IPS DF 4.7 (cell line): ENCODE results near the gene F10.

Experiments used
- DNase-seq: peaks from one replicate; pipeline ENCODE4 v3.0.0-alpha.2; 2013; ENCODE audit warnings: low spot score; ENCODE audit errors: extremely low read depth

F10 gene

DNA sequence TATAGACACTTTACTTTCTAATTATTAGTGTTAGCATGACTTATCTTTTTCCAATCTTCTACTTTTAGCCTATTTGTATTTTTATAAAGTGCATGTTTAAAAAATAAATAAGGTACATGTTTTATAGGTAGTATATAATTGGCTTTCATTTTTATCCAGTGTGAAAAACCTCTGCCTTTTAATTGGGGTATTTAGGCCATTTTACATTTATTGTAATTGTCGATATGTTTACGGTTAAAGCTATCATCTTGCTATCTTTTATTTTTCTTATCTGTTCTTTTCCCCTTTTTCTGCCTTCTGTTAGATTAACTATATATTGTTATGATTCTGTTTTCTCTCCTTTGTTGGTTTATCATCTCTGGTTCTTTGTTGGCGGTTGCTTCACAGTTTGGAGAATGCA, 45.0 kb downstream of the F10 start:
- no peak for DNase-seq

DNA sequence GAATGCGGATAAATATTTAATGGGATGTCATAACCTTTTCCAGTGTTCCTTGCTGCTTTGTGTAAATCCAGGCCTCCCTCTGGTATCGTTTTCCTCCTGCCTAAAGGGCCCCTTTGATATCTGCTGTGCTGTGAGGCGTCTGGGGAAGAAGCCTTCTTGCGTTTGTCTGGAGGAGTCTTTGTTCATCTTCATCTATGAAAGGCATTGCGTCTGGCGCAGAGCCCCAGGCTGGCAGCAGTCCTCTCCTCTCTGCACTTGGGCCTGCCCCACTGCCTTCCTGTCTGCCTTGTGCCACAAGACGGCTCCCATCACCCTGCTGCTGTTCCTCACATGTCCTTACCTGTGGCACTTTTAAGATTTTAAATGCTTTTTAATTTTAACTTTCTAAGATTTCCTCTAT, 45.6 kb downstream of the F10 start:
- DNase-seq = no peak

DNA sequence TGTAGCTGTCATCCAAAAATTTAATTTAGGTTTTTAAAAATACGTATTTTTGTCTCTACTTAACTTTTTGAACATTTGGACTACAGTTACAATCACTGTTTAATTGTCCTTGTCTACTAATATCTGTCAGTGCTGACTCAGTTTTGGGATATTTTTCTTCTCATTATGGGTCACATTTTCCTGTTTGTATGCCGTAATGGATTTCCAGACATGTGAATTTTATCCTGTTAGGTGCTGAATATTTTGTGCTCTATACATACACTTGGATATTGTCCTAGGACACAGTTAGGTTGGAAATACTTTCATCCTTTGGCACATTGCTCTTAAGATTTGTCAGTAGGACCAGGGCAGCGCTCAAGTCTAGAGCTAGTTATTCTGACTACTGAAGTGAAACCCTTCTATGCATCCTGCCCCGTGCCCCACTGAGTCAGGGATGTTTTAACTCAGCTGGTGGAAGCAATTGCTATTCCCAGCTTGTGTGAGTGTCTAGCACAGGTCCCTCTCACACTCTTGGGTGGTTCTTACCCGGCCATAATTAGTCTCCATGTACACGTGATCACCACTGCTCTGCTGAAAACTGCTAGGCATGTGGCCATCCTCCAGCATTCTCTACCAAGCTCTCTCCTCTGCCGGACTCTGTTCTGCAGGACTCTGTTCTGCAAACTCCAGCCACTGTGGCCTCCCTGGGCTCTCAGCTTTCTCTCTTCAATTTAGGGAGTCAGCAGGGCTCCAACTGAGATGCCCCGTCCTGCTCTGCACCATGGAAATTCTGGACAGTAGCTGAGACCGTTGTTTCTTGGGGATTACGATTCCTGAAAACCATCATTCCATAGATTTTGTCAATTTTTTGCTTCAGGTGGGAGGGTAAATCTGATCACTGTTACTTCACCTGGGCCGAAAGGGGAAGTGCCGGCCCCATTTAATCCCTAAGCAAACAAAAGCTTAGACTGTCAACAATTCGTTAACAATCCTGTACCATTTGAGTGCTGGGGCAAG, 47.0 kb downstream of the F10 start:
- no peak for DNase-seq

DNA sequence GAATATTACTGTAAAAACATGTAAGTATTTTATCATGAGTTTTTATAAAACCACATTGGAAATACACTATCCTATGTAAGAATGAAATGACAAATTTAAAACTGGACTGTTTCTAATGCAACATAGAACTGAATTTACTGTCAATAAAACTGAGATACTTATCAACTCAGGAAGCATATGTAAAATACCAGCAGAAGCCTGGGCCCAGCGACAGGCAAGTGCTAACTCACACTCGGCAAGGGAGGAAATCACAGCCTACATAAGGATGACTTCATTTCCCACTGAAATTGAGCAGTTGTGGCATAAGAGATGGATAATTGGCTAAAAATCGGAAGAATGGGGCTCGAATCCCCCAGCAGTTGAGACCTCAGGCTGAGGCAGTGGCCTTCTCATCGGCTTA, 47.9 kb downstream of the F10 start:
- DNase-seq = no peak

DNA sequence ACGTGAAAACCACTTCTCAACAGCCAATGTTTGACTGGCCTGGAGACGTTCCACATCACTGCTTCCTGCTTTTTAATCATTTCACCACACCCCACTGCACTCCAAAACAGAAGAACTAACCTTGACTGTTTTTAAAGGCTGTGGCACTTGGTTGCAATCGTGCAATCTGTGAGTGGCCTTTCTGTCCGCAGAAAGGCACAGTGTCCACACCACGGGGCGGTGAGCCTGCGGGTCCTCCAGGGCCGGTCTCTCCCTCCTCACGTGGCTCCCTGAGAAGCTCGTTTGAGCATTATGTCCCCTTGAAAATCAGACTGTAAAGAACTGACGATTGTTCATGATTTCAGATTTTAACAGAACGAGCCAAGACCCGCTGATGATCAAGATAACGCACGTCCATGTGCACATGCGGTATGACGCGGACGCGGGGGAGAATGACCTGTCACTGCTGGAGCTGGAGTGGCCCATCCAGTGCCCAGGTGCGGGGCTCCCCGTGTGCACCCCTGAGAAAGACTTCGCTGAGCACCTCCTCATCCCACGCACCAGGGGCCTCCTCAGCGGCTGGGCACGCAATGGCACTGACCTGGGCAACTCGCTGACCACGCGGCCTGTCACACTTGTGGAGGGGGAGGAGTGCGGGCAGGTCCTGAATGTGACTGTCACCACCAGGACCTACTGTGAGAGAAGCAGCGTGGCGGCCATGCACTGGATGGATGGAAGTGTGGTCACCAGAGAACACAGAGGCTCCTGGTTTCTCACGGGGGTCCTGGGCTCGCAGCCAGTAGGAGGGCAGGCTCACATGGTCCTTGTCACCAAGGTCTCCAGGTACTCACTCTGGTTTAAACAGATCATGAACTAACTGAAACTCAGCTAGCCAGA, 48.9 kb downstream of the F10 start:
- no peak for DNase-seq

DNA sequence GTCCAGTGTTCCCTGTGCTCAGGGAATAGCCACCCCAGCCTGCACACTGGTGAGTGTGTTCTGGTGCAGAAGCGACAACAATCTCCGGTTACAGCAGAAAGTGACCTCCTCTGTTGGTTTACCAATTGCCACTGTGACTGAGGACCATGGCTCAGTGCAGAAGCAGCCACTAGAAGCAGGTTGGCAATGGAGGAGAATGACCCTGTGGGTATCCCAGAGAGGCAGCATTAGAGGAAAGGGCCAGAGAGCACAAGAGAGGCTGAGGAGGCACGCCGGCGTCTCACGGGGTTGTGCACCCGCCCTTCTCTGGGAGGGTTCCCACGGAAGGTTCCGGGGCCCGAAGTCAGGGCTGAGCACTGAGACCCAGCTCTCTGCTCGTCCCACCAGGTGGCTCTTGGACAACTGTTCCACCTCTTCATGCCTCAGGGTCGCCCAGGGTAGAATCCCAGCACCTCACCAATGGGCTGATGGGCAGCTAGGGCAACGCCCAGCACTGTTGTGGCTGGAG, 49.9 kb downstream of the F10 start:
- no peak for DNase-seq

DNA sequence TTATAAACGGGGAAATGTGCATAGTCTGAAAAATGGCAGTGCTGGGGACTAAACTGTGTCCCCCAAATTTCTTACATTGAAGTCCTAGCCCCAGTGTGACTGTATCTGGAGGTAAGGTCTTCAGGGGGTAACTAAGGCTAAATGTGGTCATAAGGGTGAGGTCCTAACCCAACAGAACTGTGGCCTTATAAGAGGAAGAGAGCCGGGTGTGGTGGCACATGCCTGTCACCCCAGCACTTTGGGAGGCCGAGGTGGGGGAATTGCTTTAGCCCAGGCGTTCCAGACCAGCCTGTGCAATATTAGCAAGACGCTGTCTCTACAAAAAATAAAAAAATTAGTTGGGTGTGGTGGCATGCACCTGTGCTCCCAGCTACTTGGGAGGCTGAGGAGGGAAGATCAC, 53.7 kb downstream of the F10 start:
- DNase-seq = no peak

DNA sequence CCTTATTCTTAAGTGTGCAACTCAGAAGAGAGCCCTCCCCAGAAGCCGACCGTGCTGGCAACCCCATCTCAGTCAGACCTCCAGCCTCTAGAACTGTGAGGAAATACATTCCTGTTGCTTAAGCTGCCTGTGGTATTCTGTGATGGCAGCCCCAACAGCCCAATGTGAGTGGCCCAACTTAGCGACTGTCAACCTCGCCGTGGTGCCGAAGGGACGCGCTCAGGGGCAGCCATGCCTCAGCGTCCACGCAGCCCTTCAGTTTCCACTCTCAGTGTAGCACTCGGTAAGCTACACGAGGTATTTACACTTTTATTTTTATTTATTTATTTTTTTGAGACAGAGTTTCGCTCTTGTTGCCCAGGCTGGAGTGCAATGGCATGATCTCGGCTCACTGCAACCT, 54.2 kb downstream of the F10 start:
- no peak for DNase-seq

DNA sequence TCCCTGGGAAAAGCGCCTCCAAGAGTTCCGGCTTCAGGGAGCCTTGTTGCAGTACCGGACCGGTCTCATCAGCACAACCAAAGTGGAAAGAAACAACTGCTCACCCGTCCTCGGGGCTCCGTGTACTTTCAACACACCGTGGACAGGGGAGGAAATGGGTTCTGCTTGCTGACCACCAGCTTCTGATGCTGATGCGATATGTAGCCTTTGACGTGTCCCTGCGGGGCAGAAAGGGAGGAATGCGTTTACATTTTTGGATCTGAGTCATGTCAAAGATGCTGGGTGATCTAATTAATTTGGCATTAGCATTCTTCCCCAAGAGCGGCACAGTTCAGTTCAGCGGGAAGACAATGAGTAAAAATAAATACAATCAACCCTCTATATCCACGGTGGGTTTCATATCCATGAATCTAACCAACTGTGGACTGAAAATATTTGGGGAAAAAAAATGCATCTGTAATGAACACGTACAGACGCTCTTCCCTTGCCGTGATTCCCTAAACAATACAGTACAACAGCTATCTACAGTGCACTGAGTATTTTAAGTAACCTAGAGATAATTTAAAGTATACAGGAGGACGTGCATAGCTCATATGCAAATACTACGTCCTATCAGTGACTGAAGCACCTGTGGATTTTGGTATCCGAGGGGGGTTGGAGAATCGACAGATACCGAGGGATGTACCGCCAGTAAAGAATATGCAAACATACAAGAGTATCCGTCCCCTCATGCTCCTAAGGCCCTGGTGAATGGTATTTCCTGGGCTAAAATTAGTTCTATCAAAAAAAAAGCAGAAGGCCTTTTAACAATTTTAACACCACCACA, 55.7 kb downstream of the F10 start:
- no peak for DNase-seq

DNA sequence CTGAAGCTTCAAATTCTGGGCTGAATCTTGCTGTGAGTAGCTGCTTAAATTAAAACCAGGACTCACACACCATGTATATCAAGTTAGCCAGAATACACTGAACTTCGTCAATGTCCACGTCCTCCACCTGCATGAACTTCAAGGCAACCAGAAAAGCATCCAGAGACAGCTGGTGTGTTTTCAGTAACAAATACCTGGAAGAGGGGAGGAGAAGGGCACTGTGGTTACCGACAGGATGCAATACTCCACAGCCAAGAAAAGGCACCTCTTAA, 56.2 kb downstream of the F10 start:
- no peak for DNase-seq

DNA sequence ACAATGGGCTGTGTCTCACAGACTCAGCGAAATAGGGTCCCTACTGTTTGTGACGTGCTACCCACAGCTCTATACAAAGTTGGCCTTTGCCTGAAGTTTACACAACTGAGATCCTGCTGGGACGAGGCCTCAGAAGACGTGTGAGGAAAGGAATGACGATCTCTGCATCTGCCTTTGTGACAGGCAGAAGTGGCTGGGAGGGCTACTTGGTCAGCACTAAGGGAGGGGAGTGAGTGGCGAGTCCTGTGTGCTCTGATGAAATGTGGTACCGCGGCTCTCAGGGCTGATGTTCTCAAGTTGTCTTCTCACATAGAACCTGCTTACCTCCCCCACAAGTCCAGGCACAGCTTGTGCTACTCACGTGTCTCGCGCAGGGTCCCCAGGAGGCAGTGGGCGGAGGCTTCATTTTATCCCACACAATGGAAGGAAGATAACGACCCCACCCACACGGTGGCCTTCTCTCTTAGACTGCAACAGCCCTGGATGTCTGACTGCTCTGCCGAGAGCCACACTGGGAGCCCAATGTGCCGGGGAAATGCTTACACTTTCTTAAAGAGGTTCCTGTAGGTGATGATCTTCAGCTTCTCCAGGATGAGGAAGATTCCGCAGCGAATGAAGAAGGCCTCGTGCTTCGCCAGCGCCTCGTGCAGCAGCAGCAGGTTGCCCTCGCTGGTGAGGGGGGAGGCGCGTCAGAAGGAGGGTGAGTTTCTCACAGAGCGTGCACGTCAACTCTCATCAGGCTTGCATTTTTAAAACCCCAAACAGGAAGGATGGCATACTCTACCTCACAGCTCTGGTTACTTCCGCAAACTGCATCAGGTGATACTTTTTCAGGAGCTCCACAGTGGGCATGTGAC, 57.0 kb downstream of the F10 start:
- no peak for DNase-seq

DNA sequence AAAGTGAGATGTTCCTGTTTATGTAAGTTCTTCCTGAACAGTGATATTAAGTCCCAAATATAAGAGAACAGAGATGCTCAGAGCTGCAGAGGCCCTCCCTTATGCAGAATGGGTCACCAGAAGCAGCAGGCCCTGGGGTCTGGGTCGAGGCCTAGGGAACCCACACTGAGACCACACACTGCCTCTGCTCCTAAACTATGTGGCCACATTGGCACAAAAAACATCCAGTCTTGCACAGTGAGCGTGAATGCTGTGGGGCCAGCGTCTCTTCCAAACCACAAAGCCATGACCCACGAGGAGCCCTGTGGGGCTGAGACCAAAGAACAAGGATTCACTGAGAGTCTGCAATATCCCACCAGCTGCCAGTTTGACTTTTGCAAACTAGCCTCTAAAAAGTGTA, 59.4 kb downstream of the F10 start:
- no peak for DNase-seq

DNA sequence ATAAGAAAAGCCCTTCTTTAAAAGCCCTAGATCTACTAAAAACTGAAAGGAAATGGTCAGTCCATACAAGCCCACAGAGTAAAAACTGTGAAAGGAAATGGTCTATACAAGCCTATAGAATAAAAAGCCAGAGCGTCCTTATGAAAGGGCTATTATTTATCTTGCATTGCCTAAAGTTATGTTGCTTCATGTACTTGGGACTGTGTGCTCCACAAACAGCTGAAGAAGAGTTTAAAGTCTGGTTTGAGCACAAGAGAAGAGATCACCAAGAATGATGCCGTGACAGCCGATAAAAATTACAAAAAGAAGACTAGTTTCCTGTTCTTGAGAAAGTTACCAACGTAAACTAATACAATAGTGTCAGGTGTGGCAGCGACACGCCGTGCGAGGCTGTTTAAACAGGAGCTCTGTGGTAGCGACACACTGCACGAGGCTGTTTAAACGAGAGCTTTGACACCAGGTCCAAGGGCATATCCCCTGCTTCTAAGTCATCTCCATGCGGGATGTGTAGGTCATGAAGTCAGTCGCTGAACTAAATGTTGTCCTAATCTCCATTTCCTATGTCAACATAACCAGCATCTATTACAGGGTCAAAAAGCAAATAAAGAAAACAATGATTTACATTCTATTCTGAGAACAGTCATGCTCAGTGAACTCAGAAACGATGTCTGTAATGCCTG, 61.0 kb downstream of the F10 start:
- no peak for DNase-seq

DNA sequence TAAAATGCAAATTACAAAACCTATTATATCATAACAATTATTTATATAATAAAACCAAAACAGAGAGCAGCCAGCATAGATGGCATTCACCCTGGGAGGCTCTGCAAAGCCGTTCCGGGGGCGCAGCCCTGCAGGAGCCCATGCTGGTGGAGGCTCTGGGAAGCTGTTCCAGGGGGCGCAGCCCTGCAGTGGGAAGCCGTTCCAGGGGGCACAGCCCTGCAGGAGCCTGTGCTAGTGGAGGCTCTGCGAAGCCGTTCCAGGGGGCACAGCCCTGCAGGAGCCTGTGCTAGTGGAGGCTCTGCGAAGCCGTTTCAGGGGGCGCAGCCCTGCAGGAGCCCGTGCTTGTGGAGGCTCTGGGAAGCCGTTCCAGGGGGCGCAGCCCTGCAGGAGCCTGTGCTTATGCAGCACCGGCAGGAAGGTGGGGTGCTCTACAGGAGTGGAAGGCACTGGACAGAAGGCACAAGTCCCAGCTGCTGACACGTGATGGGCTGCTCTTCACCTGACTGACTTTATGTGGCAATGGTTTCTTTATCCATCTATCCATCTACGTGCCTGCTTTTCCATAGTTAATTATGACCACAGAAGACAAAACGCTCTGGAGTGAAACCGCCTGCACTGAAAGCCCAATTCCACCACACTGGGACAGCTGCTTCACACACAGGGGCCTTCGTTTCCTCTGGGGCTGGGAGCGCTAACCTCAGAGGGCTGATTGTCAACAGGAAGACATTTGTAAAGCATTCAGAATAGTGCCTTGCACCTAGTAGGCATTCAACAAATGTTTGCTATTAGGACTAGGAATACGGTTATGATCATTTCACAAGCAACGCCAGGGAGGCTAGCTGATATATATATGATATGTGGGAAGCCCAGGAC, 62.2 kb downstream of the F10 start:
- no peak for DNase-seq

DNA sequence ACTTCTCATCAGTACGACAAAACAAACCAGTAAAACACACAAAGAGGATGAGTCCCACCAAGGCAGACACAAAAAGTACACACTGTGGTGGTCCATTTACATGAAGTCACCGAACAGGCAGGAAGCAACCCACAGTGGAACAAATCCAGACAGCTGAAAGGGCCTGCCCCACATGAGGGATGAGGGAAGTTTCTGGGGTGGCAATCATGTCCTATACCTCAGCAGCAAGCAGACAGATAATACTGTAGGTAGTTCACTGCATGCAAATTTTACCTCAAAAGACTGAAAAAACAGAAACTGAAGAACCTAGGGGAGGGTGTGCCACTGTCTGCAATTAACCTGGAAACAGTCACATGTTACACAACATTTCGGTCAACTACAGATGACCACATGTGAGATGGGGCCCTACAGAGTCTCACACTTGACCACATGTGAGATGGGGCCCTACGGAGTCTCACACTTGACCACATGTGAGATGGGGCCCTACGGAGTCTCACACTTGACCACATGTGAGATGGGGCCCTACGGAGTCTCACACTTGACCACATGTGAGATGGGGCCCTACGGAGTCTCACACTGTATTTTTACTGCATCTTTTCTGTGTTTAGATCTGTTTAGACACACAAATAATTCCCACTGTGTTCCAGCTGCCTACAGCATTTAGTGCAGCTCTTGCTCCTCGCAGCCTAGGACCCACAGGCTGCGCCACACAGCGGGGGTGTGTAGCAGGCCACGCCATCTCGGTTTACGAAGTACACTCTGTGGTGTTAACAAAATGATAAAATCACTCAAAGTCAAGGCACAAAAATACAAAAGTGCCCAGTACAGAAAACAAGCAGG, 63.7 kb downstream of the F10 start:
- DNase-seq = no peak

DNA sequence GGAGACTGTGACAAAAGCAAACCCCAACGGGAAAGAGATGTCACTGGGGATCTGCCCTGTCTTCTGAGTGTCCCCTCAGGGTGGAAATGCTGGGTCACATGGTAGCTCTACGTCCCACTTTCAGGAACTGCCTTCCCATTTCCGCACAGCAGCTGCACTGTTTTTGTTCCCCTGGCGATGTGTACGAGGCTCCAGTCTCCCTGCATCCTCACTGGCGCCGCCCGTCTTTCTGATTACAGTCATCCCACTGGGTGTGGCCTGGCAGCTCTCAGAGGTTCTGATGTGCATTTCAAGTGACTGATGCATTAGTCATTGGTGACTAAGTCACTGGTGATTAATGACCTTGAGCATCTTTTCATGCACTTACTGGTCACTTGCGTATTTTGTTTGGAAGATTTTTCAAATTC, 64.7 kb downstream of the F10 start:
- no peak for DNase-seq

DNA sequence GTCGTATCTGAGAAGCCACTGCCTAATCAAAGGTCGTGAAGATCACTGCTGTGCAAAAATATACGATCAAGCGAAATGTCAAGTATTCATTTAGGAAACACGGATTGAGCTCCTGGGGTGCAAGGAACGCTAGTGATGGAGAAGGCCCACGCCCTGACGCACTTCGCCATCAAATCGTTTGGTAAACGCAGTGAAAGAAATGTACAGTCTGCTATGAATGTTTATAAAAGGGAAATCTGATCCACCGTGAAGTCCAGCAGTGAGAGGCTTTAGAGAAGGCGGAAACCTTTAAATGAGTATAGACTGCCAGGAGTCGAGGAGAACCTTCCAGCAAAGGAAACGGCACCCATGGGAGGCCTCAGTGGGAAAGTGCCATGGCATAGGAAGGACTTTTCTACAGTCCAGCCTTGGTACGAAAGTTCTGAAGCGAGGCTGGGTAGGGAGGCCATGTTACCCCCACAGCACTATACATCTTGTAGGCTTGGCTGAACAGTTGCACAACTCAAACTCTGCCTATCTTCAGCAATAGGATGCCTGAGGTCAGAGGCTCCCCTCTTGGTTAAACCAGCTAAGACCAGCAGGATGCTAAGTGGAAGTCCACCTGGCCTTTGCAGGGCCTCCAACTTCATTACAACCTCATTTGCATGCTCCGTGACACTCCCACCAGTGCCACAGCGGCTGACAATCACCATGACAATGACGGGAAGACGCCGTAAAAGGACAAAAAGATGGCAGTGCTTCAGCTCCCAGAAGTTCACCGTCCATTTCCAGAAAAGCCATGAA, 65.5 kb downstream of the F10 start:
- no peak for DNase-seq
